Measurements from ENCODE around the gene EPHX1.

The EPHX1 gene

GRCh38 chr1:225768662-225769426, 41.1 kb upstream of the EPHX1 start:
- Histone ChIP-seq H3K4me1 (ENCODE audit: control insufficient read depth, insufficient read depth, low read length) (peaks cover 2% of the 10 kb centered on the region), H3K27me3 (ENCODE audit: control insufficient read depth, insufficient read depth, low read length) (no peaks in the 10 kb centered on the region), H3K27ac (ENCODE audit: low read length) (no peak overlapping the region), H3K4me3 (ENCODE audit: low read length) (no peak overlapping the region), H3K36me3 (ENCODE audit: control insufficient read depth, insufficient read depth, low read length) (no peaks in the 10 kb centered on the region), H3K9me3 (ENCODE audit: control insufficient read depth, insufficient read depth, low read length) (no peaks in the 10 kb centered on the region)
- DNase-seq (ENCODE audit: low read depth, low spot score): no peak
- no CpG with 5 or more reads among the region's 9 CpGs for WGBS (ENCODE audit: insufficient coverage, insufficient read length)

DNA sequence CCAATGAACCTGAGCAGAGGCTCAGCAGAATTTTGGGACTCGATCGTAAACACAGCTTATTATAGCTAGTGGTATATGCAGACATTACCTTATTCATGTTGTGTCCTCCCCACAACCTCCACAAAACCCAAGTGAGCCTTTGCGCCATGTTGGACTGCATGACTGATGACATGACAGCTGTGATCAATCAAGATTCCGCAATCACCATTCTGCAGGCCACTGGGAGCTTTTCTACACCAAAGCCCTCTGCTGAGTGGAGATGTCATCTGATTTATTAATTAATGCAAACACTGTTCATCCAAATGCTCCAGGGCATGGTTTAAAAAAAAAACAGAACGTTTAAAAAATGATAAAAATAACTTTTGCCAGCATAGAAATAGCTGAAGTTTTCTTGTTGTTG, 40.2 kb upstream of the EPHX1 start:
- Histone ChIP-seq H3K36me3 (ENCODE audit: control insufficient read depth, insufficient read depth, low read length) (no peaks in the 10 kb centered on the region), H3K4me3 (ENCODE audit: low read length) (no peak overlapping the region), H3K27ac (ENCODE audit: low read length) (no peak overlapping the region), H3K27me3 (ENCODE audit: control insufficient read depth, insufficient read depth, low read length) (no peaks in the 10 kb centered on the region), H3K9me3 (ENCODE audit: control insufficient read depth, insufficient read depth, low read length) (no peaks in the 10 kb centered on the region), H3K4me1 (ENCODE audit: control insufficient read depth, insufficient read depth, low read length) (peaks cover 2% of the 10 kb centered on the region)
- DNase-seq (ENCODE audit: low read depth, low spot score): no peak
- no CpG with 5 or more reads among the region's 5 CpGs for WGBS (ENCODE audit: insufficient coverage, insufficient read length)

DNA sequence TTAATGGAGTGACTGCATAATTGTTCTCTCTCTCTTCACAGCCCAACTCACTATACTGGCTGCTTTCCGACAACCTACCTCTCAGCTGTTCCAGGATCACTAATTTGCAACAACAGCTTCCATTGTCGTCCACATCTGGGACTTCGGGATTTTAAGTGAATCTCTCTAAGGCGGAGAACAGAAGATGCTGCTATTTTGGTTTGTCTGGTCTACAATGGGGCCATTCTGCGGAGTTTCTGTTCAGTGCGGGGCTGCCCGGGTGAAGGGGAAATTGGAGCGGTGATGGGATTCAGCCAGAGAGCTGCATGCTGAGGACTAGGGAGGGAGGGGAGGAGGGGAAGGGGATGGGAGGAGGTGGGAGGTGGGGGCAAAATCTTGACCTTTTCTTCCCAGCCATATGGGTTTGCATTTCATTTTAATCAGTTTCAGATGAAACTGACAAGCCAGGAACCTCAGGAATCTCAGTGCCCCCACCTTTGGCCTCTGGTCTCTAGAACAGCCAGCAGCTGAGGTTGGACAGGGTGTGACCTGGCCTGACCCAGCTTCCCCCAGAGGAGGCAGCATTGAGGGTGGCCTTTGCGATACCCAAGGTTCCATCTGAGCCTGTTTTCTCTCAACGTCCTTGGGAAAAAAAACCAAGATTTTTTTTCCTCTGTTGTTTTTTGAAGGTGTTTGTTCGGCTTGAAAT, 39.2 kb upstream of the EPHX1 start:
- no peak for DNase-seq (ENCODE audit: low read depth, low spot score)

GRCh38 chr1:225771661-225772322, 38.1 kb upstream of the EPHX1 start:
- H3K27ac ChIP-seq (ENCODE audit: low read length): no peak overlapping the region
- no peak for DNase-seq (ENCODE audit: low read depth, low spot score)
- H3K36me3 ChIP-seq (ENCODE audit: control insufficient read depth, insufficient read depth, low read length): no peaks in the 10 kb centered on the region
- H3K27me3 ChIP-seq (ENCODE audit: control insufficient read depth, insufficient read depth, low read length): no peaks in the 10 kb centered on the region
- peaks cover 2% of the 10 kb centered on the region for H3K4me1 ChIP-seq (ENCODE audit: control insufficient read depth, insufficient read depth, low read length)
- no CpG with 5 or more reads among the region's 4 CpGs for WGBS (ENCODE audit: insufficient coverage, insufficient read length)
- H3K9me3 ChIP-seq (ENCODE audit: control insufficient read depth, insufficient read depth, low read length): no peaks in the 10 kb centered on the region
- no peak overlapping the region for H3K4me3 ChIP-seq (ENCODE audit: low read length)

More for the DNA sequence above, 39.2 kb upstream of the EPHX1 start:
- Histone ChIP-seq H3K9me3 (ENCODE audit: control insufficient read depth, insufficient read depth, low read length) (no peaks in the 10 kb centered on the region), H3K4me1 (ENCODE audit: control insufficient read depth, insufficient read depth, low read length) (peaks cover 2% of the 10 kb centered on the region), H3K27me3 (ENCODE audit: control insufficient read depth, insufficient read depth, low read length) (no peaks in the 10 kb centered on the region), H3K27ac (ENCODE audit: low read length) (no peak overlapping the region), H3K4me3 (ENCODE audit: low read length) (no peak overlapping the region), H3K36me3 (ENCODE audit: control insufficient read depth, insufficient read depth, low read length) (no peaks in the 10 kb centered on the region)
- WGBS (ENCODE audit: insufficient coverage, insufficient read length): no CpG with 5 or more reads among the region's 11 CpGs

DNA sequence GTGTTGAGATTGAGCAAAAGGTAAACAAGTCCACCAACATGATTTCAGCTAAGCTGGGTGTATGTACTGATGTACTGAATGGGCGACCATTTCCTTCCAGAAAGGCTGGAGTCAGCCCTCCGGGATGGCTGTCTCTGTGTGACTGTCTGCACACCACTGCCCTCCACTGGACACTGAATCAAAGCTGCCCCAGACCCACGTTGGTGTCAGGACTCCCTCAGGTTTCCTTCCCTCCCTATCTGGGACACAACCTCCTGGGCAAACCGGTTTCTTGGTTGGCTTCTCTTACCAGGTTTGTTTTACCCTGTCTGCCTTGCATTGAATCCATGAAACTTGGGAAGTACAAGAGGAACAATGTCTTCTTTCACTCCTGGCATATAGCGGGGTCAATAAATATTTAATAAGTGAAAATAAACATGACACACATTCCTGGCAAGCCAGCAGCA, 37.6 kb upstream of the EPHX1 start:
- no peak overlapping the region for H3K27ac ChIP-seq (ENCODE audit: low read length)
- no CpG with 5 or more reads among the region's 5 CpGs for WGBS (ENCODE audit: insufficient coverage, insufficient read length)
- no peak overlapping the region for H3K4me3 ChIP-seq (ENCODE audit: low read length)
- DNase-seq (ENCODE audit: low read depth, low spot score): peak; percentile 90
- no peaks in the 10 kb centered on the region for H3K27me3 ChIP-seq (ENCODE audit: control insufficient read depth, insufficient read depth, low read length)
- no peaks in the 10 kb centered on the region for H3K9me3 ChIP-seq (ENCODE audit: control insufficient read depth, insufficient read depth, low read length)
- peaks cover 2% of the 10 kb centered on the region for H3K4me1 ChIP-seq (ENCODE audit: control insufficient read depth, insufficient read depth, low read length)
- H3K36me3 ChIP-seq (ENCODE audit: control insufficient read depth, insufficient read depth, low read length): no peaks in the 10 kb centered on the region

GRCh38 chr1:225772848-225773247, 37.1 kb upstream of the EPHX1 start:
- no peak overlapping the region for H3K27ac ChIP-seq (ENCODE audit: low read length)
- no peaks in the 10 kb centered on the region for H3K27me3 ChIP-seq (ENCODE audit: control insufficient read depth, insufficient read depth, low read length)
- no peaks in the 10 kb centered on the region for H3K36me3 ChIP-seq (ENCODE audit: control insufficient read depth, insufficient read depth, low read length)
- DNase-seq (ENCODE audit: low read depth, low spot score): no peak
- H3K4me1 ChIP-seq (ENCODE audit: control insufficient read depth, insufficient read depth, low read length): no peaks in the 10 kb centered on the region; the same call in 1 of the 2 replicates
- WGBS (ENCODE audit: insufficient coverage, insufficient read length): no CpG with 5 or more reads among the region's 4 CpGs
- no peaks in the 10 kb centered on the region for H3K9me3 ChIP-seq (ENCODE audit: control insufficient read depth, insufficient read depth, low read length)
- H3K4me3 ChIP-seq (ENCODE audit: low read length): no peak overlapping the region

GRCh38 chr1:225774281-225775147, 35.4 kb upstream of the EPHX1 start:
- no peak overlapping the region for H3K27ac ChIP-seq (ENCODE audit: low read length)
- no peaks in the 10 kb centered on the region for H3K36me3 ChIP-seq (ENCODE audit: control insufficient read depth, insufficient read depth, low read length)
- no peak overlapping the region for H3K4me3 ChIP-seq (ENCODE audit: low read length)
- no peak for DNase-seq (ENCODE audit: low read depth, low spot score)
- H3K4me1 ChIP-seq (ENCODE audit: control insufficient read depth, insufficient read depth, low read length): no peaks in the 10 kb centered on the region; the same call in 1 of the 2 replicates
- no peaks in the 10 kb centered on the region for H3K27me3 ChIP-seq (ENCODE audit: control insufficient read depth, insufficient read depth, low read length)
- WGBS (ENCODE audit: insufficient coverage, insufficient read length): no CpG with 5 or more reads among the region's 3 CpGs
- H3K9me3 ChIP-seq (ENCODE audit: control insufficient read depth, insufficient read depth, low read length): no peaks in the 10 kb centered on the region

- no peak overlapping the region for H3K27ac ChIP-seq (ENCODE audit: low read length)
- no peak for DNase-seq (ENCODE audit: low read depth, low spot score)
- no peak overlapping the region for H3K4me3 ChIP-seq (ENCODE audit: low read length)
- H3K36me3 ChIP-seq (ENCODE audit: control insufficient read depth, insufficient read depth, low read length): no peaks in the 10 kb centered on the region
- no CpG with 5 or more reads among the region's 4 CpGs for WGBS (ENCODE audit: insufficient coverage, insufficient read length)
- H3K27me3 ChIP-seq (ENCODE audit: control insufficient read depth, insufficient read depth, low read length): no peaks in the 10 kb centered on the region
- no peaks in the 10 kb centered on the region for H3K9me3 ChIP-seq (ENCODE audit: control insufficient read depth, insufficient read depth, low read length)
- H3K4me1 ChIP-seq (ENCODE audit: control insufficient read depth, insufficient read depth, low read length): no peaks in the 10 kb centered on the region; the same call in 1 of the 2 replicates
These were observed 33.6 kb upstream of the EPHX1 start for GRCh38 chr1:225776294-225776693.

- Histone ChIP-seq H3K4me3 (ENCODE audit: low read length) (peak overlapping the region; percentile 31; the same call in 1 of the 2 replicates), H3K36me3 (ENCODE audit: control insufficient read depth, insufficient read depth, low read length) (no peaks in the 10 kb centered on the region), H3K27me3 (ENCODE audit: control insufficient read depth, insufficient read depth, low read length) (no peaks in the 10 kb centered on the region), H3K27ac (ENCODE audit: low read length) (no peak overlapping the region), H3K4me1 (ENCODE audit: control insufficient read depth, insufficient read depth, low read length) (no peaks in the 10 kb centered on the region; the same call in 1 of the 2 replicates), H3K9me3 (ENCODE audit: control insufficient read depth, insufficient read depth, low read length) (no peaks in the 10 kb centered on the region)
- no CpG with 5 or more reads among the region's 18 CpGs for WGBS (ENCODE audit: insufficient coverage, insufficient read length)
- DNase-seq (ENCODE audit: low read depth, low spot score): no peak
These were observed 32.8 kb upstream of the EPHX1 start for GRCh38 chr1:225777058-225777582.

Measured in iPS DF 6.9 (cell line).